Ectodermal cell (in vitro differentiated cells): ENCODE data around the gene ZCCHC24.

ENCODE experiments used
- H3K27ac ChIP-seq: 2 replicates; pipeline ENCODE4 v1.7.0; 2013; ENCODE audit warnings: mild to moderate bottlenecking, low read depth, low read length; ENCODE audit not compliant: insufficient read depth, poor library complexity, severe bottlenecking
- H3K27me3 ChIP-seq: 2 replicates; pipeline ENCODE4 v1.7.0; 2013; ENCODE audit warnings: mild to moderate bottlenecking, low read length; ENCODE audit not compliant: insufficient read depth, control insufficient read depth, poor library complexity, severe bottlenecking
- H3K36me3 ChIP-seq: one replicate; pipeline ENCODE4 v1.7.0; 2013; ENCODE audit warnings: low read length; ENCODE audit not compliant: control insufficient read depth, insufficient read depth
- H3K4me1 ChIP-seq: one replicate; pipeline ENCODE4 v1.7.0; 2013; ENCODE audit warnings: low read length; ENCODE audit not compliant: control insufficient read depth, insufficient read depth
- H3K4me3 ChIP-seq: 2 replicates; pipeline ENCODE4 v1.7.0; 2013; ENCODE audit warnings: low read depth, low read length, control low read depth; ENCODE audit not compliant: insufficient read depth
- H3K9me3 ChIP-seq: 2 replicates; pipeline ENCODE4 v1.7.0; 2013; ENCODE audit warnings: mild to moderate bottlenecking, low read length, moderate library complexity; ENCODE audit not compliant: control insufficient read depth
- WGBS, 2 experiments: methylation state at CpG; one replicate each; pipeline ENCODE4 v1.1.7; 2013; ENCODE audit warnings: missing lambda C conversion rate in 2 of 2; 5-methylcytosine and 5-hydroxymethylcytosine counted together

Gene ZCCHC24

GRCh38 chr10:79360499-79361342 lies 84.7 kb downstream of the ZCCHC24 start:
- no peak overlapping the region for H3K4me3 ChIP-seq
- no peaks in the 10 kb centered on the region for H3K4me1 ChIP-seq
- H3K27me3 ChIP-seq, result no peaks in the 10 kb centered on the region
- WGBS, 2 experiments, result 86 to 92% methylated on average over 5 of the region's 5 CpGs
- no peaks in the 10 kb centered on the region for H3K36me3 ChIP-seq
- H3K27ac ChIP-seq, result no peak overlapping the region
- no peaks in the 10 kb centered on the region for H3K9me3 ChIP-seq

- Histone ChIP-seq H3K27ac (no peak overlapping the region), H3K27me3 (no peaks in the 10 kb centered on the region), H3K4me1 (no peaks in the 10 kb centered on the region), H3K36me3 (no peaks in the 10 kb centered on the region), H3K9me3 (no peaks in the 10 kb centered on the region), H3K4me3 (no peak overlapping the region)
- 90 to 94% methylated on average over 6 of the region's 6 CpGs for WGBS, 2 experiments
Measured at GRCh38 chr10:79359816-79360498, 85.5 kb downstream of the ZCCHC24 start.

- Histone ChIP-seq H3K9me3 (no peaks in the 10 kb centered on the region), H3K4me3 (no peak overlapping the region), H3K36me3 (peaks cover 2% of the 10 kb centered on the region), H3K4me1 (no peaks in the 10 kb centered on the region), H3K27me3 (no peaks in the 10 kb centered on the region), H3K27ac (no peak overlapping the region)
- WGBS, 2 experiments, result 86 to 88% methylated on average over 5 of the region's 5 CpGs
Measured at GRCh38 chr10:79358811-79359210, 86.6 kb downstream of the ZCCHC24 start.

GRCh38 chr10:79357180-79357579 lies 88.2 kb downstream of the ZCCHC24 start:
- H3K9me3 ChIP-seq, result no peaks in the 10 kb centered on the region
- no peak overlapping the region for H3K27ac ChIP-seq
- H3K27me3 ChIP-seq, result no peaks in the 10 kb centered on the region
- H3K36me3 ChIP-seq, result peaks cover 13% of the 10 kb centered on the region
- H3K4me3 ChIP-seq, result no peak overlapping the region
- H3K4me1 ChIP-seq, result no peaks in the 10 kb centered on the region
- 92 to 94% methylated on average over 9 of the region's 9 CpGs for WGBS, 2 experiments

- Histone ChIP-seq H3K4me1 (no peaks in the 10 kb centered on the region), H3K27me3 (no peaks in the 10 kb centered on the region), H3K36me3 (peaks cover 13% of the 10 kb centered on the region), H3K4me3 (no peak overlapping the region), H3K27ac (no peak overlapping the region), H3K9me3 (no peaks in the 10 kb centered on the region)
- WGBS, 2 experiments, result 91 to 95% methylated on average over 5 of the region's 5 CpGs
Measured at GRCh38 chr10:79356104-79356503, 89.3 kb downstream of the ZCCHC24 start.

- 79 to 83% methylated on average over 6 of the region's 6 CpGs for WGBS, 2 experiments
- H3K27me3 ChIP-seq, result no peaks in the 10 kb centered on the region
- peaks cover 16% of the 10 kb centered on the region for H3K36me3 ChIP-seq
Measured at GRCh38 chr10:79355420-79356017, 89.9 kb downstream of the ZCCHC24 start.

GRCh38 chr10:79354615-79355014 lies 90.8 kb downstream of the ZCCHC24 start:
- Histone ChIP-seq H3K27me3 (no peaks in the 10 kb centered on the region), H3K36me3 (peaks cover 18% of the 10 kb centered on the region), H3K9me3 (no peaks in the 10 kb centered on the region), H3K4me1 (no peaks in the 10 kb centered on the region), H3K4me3 (no peak overlapping the region), H3K27ac (no peak overlapping the region)
- 95% methylated on average over 6 of the region's 6 CpGs for WGBS, 2 experiments

More at GRCh38 chr10:79355420-79356017, 89.9 kb downstream of the ZCCHC24 start:
- Histone ChIP-seq H3K9me3 (no peaks in the 10 kb centered on the region), H3K4me1 (no peaks in the 10 kb centered on the region), H3K27ac (no peak overlapping the region), H3K4me3 (no peak overlapping the region)

- 57 to 58% methylated on average over 3 of the region's 3 CpGs for WGBS, 2 experiments
- Histone ChIP-seq H3K27ac (no peak overlapping the region), H3K9me3 (no peaks in the 10 kb centered on the region), H3K4me1 (no peaks in the 10 kb centered on the region), H3K36me3 (peaks cover 18% of the 10 kb centered on the region), H3K4me3 (no peak overlapping the region), H3K27me3 (no peaks in the 10 kb centered on the region)
Measured at GRCh38 chr10:79354141-79354540, 91.3 kb downstream of the ZCCHC24 start.

- 92 to 95% methylated on average over 11 of the region's 11 CpGs for WGBS, 2 experiments
- H3K4me1 ChIP-seq, result no peaks in the 10 kb centered on the region
- peaks cover 18% of the 10 kb centered on the region for H3K36me3 ChIP-seq
- H3K27ac ChIP-seq, result no peak overlapping the region
- H3K4me3 ChIP-seq, result no peak overlapping the region
- H3K27me3 ChIP-seq, result no peaks in the 10 kb centered on the region
- no peaks in the 10 kb centered on the region for H3K9me3 ChIP-seq
Measured at GRCh38 chr10:79353726-79354125, 91.7 kb downstream of the ZCCHC24 start.

- WGBS, 2 experiments, result 94 to 96% methylated on average over 8 of the region's 8 CpGs
Measured at GRCh38 chr10:79353000-79353406, 92.4 kb downstream of the ZCCHC24 start.

More at GRCh38 chr10:79353000-79353406, 92.4 kb downstream of the ZCCHC24 start:
- Histone ChIP-seq H3K36me3 (peaks cover 18% of the 10 kb centered on the region), H3K27ac (no peak overlapping the region), H3K4me3 (no peak overlapping the region), H3K4me1 (no peaks in the 10 kb centered on the region), H3K9me3 (no peaks in the 10 kb centered on the region), H3K27me3 (no peaks in the 10 kb centered on the region)
